ENCODE measurements around the gene ACHE.

Gene ACHE

DNA sequence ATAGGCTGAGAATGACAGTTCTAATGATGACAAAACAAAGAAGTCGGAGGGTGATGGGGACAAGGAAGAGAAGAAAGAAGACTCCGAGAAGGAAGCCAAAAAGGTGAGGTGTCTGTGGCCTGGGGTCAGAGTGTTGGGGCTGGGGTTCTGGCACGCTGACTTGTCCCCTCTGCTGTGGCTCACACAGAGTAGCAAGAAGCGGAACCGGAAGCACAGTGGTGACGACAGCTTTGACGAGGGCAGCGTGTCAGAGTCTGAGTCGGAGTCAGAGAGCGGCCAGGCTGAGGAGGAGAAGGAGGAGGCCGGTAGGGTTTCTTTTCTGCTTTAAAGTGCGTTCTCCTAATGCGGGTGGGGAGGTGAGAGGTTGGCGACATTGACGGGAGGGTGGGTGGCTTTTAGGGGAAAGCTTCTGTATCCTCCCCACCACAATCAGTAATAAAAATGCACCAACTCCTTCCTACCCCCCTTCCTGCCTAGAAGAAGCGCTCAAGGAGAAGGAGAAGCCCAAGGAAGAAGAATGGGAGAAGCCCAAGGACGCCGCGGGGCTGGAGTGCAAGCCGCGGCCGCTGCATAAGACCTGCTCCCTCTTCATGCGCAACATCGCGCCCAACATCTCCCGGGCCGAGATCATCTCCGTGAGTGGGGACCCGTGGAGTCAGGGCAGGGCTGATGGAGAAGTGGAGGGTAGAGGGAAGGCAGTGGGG lies 10.8 kb downstream of the ACHE start:
- no peak for DNase-seq

DNA sequence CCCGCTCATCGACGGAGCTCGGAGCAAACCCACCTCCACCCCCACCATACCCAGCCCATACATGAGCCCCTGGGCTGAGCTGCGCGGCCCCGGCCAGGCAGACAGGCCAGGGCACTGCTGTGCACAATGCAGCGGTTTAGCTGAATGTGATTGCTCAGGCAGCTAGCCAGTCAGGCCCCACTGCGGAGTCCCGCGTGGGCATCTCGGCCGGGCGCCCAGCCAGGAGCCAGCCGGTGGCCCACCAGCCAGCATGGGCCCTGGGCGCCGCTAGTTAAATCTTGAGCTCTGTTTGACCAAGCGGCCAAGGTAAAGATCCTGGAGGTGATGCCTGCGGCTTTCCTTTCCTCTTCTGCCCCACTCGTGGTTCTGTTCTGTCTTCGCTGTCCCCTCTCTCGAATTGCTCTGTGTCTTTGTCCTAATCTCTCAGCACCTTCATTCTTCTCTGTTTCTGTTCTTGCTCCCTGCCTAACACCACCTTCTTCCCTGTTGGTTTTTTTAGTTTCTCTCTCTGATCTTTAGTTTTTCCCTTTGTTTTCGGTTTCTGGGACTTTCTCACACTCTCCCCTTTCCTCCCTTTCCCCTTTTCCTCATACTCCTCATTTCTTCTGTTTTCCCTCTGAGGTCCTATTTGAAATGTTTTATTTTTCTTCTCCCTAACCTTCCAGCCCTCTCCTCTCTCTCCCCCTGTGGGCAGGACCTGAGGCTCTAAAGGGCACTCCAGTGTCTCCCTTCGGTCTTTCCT lies 12.7 kb downstream of the ACHE start:
- DNase-seq, result no peak

DNA sequence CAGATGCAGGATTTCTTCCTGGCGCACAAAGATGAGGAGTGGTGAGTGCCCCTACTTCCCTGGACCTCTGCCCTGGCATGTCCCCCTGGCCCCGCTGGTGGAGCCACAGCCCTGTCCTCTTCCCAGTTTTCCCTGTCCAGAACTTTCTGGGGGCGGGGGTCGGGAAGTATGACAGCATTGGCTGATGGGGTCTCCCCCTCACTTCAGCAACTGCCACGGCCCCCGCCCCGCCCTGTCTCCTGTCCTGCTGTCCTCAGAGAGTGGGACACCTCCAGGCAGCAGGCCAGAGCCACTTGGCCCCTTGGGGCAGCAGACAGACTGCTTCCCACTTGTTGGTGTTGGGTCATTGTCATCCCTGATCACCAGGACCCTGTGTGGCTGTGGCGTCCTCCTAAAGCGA lies 13.5 kb downstream of the ACHE start:
- no peak for DNase-seq

DNA sequence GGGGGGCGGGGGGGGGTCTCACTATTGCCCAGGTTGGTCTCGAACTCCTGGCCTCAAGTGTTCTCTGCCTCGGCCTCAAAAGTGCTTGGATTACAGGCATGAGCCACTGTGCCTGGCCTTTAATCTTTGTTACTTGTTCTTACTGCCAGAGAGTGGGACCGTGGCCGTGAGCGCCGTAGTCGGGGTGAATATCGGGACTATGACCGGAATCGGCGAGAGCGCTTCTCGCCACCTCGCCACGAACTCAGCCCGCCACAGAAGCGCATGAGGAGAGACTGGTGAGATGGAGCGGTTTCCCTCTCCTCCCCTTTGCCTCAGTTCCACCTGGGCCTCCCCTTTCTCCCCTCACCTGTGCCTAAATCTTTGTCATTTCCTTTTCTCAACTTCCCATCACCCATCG lies 14.6 kb downstream of the ACHE start:
- DNase-seq, result no peak

DNA sequence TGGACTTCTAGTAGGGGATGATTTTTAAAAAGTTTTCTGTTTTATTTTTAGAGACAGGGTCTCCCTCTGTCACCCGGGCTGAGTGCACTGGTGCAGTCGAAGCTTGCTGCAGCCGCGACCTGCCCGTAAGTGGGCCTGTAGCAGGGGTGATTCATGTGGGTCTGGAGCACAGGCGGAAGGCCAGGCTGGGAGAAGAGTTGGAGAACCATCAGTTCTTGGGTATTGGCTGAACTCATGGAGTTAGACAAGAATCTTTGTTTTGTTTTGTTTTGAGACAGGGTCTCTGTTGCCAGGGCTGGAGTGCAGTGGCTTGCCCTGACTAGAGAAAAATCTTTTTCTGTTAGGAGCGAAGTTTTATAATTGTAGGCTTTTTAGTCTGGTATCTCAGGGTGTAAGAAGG lies 15.0 kb downstream of the ACHE start:
- no peak for DNase-seq

DNA sequence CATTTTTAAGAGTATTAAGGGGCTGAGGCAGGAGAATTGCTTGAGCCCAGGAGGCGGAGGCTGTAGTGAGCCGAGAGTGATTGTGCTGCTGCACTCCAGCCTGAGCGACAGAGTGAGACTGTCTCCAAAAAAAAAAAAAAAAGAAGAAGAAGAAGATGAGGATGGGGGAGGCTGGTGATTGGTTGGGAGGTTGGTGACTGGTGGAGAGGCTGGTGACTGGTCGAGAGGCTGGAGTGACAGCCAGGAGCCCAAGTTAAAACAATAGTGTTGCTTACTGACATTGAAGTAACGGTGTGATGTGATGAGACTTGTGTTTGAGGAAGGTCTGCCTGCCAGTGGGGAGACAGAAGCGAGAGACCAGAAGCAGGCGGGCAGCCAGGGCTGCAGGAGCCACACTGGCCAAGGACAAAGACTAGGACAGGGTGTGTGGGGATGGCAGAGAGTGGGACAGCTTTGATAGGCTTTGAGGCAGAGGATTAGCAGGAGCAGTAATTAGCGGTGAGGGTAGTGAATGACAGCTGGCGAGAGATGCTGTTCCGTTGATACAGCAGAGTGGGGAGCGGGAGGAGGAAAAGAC lies 15.9 kb downstream of the ACHE start:
- DNase-seq, result no peak

DNA sequence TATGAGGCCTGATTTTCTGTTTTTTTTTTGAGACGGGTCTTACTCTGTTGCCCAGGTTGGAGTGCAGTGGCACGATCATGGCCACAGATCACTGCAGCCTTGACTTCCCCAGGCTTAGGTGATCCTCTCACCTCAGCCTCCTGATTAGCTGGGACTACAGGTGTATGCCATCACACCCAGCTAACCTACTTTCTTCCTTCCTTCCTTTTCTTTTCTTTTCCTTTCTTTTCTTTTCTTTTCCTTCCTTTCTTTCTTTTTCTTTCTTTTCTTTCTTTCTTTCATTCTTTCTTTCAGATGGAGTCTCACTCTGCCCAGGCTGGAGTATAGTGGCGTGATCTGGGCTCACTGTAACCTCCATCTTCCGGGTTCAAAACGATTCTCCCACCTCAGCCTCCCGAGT lies 17.0 kb downstream of the ACHE start:
- DNase-seq, result no peak

DNA sequence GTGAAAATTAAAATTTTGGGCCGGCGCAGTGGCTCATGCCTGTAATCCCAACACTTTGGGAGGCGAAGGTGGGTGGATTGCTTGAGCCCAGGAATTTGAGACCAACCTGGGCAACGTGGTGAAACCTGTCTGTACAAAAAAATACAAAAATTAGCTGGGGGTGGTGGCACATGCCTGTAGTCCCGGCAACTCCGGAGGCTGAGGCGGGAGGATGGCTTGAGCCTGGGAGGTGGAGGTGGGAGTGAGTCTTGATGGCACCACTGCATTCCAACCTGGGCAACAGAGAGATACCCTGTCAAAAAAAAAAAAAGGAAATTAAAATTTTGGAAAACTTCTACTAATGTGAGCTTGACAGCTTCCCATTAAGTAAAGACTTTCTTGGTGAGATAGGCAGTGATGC lies 17.7 kb downstream of the ACHE start:
- no peak for DNase-seq

DNA sequence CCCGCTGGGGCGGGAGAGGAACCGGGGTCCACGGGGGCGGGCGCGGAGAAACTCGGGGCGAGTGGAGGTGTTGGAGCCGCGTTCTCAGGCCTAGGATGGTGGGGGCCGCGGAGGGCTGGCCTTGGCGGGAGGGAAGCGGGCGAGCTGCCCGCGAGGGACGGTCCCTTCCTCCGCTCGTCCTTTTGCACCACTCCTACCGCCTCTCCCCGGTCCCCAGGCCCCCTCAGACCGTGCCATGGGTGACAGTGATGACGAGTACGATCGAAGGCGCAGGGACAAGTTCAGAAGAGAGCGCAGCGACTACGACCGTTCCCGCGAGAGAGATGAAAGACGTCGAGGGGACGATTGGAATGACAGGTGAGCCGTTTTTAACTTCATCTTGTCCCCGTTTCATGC lies 20.3 kb downstream of the ACHE start:
- peak in 1 of 2 donors; percentile 29 for DNase-seq

DNA sequence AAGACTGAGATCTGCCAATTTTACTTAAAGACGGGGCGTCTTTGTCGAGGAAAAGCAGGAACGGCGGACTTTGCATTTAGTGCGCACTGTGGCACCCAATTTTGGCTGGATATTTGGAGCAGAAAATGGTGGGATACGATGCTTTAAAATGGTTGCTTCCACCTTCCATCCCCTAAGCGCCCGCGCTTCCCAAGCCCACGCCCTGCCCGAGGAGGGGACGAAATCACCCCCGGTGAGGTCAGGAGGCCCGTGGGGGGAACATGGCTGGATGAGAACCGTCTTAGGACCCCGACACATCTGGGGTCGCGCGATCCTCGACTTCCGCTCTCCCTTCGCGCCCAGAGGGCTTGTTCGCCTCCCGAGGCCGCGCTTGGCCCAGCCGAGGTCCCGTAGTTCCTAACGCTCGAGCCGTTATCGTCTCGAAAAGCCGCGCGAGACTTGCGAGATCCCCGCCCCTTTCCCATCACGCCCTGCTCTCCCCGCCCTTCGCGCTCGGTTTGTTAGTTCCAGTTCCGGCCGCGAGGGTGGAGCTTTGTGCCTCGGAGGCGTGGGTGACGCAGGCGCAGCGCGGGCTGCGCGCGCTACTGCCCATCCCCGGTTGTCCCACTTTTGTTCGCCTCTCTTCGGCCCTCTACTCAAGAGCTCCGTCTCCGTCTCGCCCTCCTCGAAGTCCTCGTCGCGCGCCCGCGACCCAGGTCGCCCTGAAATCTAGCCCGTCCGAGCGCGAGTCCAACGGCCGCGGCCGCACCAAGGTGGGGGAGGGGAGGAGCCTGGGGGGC lies 20.9 kb downstream of the ACHE start, which contains the start of gene SRRT:
Gene SRRT (plus strand): TSS at position 527 of the 779 bp plus-strand sequence. CDS start 488 bp downstream, outside the sequence.
- peak; percentile 97 to 98 for DNase-seq

DNA sequence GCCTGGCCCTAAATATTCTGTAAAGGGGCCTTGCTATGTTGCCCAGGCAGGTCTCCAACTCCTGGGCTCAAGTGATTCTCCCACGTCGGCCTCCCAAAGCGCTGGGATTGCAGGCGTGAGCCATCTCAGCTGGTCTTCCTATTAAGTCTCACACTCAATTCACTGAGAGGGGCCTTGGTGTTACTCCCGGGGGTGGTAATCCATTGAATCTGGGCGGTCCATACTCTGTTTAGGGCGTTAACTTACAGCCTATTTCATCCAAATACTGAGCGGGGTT lies 21.4 kb downstream of the ACHE start:
- DNase-seq, result no peak

DNA sequence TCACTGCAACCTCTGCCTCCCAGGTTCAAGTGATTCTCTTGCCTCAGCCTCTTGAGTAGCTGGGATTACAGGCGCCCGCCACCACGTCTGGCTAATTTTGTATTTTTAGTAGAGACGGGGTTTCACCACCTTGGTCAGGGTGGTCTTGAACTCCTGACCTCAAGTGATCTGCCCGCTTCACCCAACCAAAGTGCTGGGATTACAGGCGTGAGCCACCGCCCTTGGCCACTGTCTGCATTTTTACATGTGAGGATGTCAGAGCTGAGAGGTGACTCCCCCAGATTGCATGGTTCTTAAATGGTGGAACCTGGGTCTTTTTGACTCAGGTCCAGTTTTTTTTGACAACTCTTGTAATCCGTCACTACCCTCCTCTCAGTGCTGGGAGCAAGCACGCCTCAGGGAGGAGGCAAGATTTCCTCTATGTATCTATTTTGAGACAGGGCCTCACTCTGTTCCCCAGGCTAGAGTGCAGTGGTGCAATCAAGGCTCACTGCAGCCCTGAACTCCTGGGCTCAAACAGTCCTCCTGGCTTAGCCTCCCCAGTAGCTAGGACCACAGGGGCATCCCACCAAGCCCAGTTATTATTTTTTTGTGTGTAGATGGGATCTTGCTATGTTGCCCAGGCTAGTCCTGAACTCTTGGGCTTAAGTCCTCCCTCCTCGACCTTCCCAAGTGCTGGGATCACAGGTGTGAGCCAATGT lies 21.9 kb downstream of the ACHE start:
- no peak for DNase-seq

DNA sequence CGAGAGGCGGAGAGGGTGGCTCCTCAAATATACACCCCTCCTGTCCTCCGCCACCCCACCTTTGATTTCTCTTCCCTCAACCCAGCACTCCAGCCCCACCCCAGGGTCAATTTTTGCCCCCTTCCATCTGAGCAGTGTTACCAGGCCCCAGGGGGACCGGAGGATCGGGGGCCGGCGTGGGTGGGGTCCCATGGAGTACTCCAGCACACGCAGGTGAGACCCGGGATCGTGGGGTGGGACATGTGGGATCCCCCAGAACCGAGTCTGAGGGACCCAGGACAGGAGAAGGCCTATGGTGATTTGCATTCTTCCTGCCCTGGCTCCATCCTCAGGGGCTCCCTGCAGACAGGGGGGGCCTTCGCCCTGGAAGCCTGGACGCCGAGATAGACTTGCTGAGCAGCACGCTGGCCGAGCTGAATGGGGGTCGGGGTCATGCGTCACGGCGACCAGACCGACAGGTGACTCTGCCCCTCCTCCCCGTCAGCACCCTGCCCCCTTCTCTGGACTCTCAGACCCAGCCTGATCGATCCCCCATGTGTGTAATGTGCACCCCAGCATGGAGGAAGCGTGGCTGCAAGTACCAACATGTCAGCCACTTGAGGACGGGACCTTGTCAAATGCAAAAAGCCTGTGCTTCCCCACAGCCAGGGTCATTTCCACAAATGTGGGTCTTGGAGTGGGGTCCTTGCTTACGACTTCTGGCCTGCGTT lies 27.8 kb downstream of the ACHE start:
- no peak for DNase-seq

DNA sequence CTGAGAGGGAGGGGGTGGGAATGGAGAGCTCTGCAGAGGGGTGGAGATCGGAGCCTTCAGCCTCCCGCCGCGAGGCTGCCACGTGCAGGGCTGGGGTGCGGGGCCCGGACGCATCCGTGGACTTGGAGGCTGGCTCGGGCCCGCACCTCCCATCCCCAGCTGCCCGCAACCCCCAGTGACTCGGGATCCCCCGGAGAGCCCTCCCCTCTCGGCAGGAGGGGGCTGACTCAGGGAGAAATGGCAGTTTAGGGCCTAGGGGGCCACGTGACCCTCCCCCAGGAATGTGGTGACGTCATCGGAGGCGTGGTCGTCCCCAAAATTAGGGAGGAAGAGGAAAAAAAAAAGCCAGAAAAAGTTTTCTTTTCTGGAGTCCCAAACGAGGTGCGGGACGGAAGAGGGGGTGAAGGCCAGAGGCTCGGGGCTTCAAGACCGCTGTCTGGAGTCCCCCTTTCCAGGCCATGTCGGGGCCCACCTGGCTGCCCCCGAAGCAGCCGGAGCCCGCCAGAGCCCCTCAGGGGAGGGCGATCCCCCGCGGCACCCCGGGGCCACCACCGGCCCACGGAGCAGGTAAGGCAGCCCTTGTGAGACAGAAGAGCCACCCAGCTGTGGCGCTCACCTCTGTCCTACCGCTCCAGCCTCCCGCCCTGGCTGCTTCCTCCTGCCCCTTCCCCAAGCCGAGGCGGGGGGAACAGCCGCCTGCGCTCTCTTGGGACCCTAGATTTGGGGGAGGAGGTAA lies 28.5 kb downstream of the ACHE start, which contains the start of gene TRIP6:
Gene TRIP6 (plus strand): TSS at position 348 of the 736 bp plus-strand sequence. CDS start 111 bp downstream, at position 459.
- DNase-seq, result peak; percentile 58 to 64

DNA sequence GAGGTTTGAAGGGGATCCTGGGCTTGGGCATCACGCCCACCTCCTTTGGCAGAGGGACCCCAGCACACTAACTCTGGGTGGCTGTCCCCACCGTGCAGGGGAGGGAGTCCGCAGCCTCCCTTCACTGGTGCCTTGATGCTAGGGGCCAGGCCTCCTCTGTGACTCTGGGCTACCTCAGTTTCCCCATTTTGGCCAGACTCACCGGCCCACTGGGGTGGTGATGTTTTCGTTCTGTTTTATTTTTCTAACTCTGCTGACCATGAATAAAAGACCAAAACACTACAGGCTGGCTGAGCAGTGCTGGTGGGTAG lies 29.0 kb downstream of the ACHE start:
- no peak for DNase-seq

DNA sequence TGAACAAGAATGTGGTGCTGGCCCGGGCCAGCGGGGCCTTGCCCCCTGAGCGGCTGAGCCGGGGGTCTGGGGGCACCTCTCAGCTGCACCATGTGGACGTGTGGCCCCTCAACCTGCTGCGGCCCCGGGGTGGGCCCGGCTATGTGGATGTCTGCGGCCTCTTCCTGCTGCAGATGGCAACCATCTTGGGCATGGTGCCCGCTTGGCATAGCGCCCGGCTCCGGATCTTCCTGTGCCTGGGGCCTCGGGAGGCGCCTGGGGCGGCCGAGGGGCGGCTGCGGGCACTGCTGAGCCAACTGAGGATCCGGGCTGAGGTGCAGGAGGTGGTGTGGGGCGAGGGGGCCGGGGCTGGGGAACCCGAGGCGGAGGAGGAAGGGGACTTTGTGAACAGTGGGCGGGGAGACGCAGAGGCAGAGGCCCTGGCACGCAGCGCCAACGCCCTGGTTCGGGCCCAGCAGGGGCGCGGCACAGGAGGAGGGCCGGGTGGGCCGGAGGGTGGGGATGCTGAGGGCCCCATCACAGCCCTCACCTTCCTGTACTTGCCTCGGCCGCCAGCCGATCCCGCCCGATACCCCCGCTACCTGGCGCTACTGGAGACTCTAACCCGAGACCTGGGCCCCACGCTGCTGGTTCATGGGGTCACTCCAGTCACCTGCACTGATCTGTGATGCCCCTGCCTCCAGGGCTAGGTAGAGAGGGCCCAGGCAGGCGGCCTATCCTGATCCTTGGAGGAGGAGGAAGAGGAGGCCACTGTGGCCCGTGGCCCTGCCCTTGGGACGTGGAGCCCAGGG lies 29.6 kb downstream of the ACHE start:
- no peak for DNase-seq

DNA sequence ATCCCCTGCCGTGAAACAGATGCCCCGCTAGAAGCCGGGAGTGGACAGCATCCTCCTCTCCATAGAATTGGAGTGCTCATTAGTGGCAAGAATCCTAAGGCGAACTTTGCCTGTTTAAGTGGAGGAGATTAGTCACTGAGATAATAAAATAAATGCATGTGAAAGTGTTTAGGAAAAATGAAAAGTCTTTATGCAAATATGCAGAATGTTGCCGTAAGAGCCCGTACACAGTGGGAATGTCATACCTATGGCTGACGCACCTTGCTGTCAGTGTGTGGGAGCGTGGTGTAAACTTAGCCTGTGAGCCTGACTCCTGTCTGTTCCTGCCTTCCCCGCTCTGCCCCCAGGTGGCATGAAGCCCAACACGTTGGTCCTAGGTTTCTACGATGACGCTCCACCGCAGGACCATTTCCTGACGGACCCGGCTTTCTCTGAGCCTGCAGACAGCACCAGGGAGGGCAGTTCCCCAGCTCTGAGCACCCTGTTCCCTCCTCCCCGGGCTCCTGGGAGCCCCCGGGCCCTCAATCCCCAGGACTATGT lies 30.2 kb downstream of the ACHE start:
- no peak for DNase-seq

DNA sequence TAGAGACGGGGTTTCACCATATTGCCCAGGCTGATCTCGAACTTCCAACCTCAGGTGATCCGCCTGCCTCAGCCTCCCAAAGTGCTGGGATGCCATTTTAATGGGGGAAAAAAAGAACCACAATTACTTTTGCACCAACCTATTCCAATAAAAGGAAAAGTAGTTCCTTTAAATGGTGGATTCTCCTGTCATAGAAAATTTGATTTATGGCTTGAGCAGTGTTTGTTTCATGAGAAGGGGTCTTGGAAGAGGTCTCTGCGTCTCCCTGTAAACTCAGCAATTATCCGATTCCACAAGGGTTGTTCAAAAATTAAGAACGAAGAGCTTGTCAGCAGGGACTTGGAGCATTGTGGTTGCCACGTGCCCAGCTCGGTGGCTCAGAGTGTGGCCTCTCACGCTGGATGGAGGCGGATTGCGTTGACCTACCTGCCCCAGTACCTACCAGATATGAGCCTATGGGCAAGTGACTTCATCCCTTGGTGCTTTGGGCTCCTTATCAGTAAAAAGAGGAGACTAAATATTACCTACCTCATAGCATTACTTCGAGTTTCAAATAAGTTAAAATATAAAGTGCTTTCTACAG lies 31.3 kb downstream of the ACHE start:
- DNase-seq, result no peak

DNA sequence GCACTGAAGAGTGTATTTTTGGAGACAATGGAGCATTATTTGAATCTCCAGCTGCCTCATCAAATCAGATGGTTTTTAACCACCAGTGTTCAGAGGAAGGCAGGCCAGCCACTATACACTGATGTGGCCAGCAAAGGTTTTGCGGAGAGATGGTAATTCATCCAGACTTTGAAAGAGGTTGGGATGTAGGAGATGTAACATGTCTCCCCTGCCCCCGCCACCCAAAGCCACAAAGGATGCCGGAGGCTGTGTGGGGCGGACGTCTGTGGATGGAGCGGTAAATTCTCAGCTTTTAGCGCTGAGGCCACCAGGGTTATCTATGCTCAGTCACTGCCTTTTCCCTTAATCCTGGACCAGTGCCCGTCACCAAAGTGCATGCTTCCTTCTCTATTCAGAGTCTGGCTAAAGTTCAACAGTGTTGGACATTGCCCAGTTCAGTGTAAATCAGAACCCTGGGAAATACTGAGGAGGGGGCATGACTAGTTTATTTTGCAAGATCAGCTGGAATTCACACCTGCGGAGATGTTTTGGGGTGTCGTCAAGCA lies 32.2 kb downstream of the ACHE start:
- DNase-seq, result no peak

DNA sequence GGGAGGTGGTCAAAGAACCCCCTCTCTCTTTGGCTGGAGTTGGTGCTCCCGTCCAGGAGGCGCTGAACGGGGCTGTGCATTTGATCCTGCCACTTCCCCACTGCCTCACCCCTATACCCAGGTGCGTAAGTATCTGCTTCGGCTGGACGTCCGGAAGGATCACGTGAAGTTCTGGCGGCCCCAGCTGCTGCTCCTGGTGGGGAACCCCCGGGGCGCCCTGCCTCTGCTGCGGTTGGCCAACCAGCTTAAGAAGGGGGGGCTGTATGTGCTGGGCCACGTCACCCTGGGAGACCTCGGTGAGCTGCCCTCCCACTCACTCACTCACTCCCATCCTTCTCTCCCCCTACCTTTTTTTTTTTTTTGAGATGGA lies 34.1 kb downstream of the ACHE start:
- no peak for DNase-seq

Measured in stimulated activated CD4-positive, alpha-beta T cell treated with anti-CD3 and anti-CD28 coated beads, Interleukin-2, amount 100 ng/mL, for 48 hours (primary cell).